Uterus (tissue), 2 donors: ENCODE data around the gene ACSS2.

ENCODE experiments used
- POLR2A ChIP-seq, 2 donors: fragments of 450-650 bp; IDR thresholded peaks; one replicate each; pipeline ENCODE4 v1.6.1; 2016; ENCODE audit warnings: antibody characterized with exemption in 2 of 2, mild to moderate bottlenecking in 1 of 2, moderate library complexity in 1 of 2
- TF ChIP-seq, protein P1 (sequence below), 4 experiments: fragments of 200-600 bp in 2 of 4; fragments of 450-650 bp in 2 of 4; sonication (generic) in 2 of 4; IDR thresholded peaks; one replicate each; pipeline ENCODE4 v1.5.1; 2016 to 2019; ENCODE audit warnings: antibody characterized with exemption in 4 of 4, mild to moderate bottlenecking in 2 of 4, moderate library complexity in 1 of 4

DNA sequence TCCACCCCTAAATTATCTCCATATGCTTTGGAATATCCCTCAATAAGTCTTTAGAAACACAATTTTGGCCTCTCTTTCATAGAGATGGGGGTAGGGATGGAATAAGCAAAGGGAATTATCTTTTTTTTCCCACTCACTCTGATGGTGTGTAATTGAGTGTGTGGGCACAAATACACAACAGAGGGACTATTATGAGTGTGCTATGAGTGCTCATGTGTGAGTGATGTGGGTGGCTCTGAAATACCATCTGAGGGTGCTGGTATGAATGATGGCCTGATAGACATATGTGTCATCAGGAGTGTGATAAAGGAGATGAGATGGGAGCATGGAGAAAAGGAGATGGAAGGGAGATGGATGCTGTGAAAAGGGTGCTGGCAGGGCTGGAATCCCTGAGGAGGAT lies 43.6 kb downstream of the ACSS2 start:
- TF ChIP-seq, protein P1, sequence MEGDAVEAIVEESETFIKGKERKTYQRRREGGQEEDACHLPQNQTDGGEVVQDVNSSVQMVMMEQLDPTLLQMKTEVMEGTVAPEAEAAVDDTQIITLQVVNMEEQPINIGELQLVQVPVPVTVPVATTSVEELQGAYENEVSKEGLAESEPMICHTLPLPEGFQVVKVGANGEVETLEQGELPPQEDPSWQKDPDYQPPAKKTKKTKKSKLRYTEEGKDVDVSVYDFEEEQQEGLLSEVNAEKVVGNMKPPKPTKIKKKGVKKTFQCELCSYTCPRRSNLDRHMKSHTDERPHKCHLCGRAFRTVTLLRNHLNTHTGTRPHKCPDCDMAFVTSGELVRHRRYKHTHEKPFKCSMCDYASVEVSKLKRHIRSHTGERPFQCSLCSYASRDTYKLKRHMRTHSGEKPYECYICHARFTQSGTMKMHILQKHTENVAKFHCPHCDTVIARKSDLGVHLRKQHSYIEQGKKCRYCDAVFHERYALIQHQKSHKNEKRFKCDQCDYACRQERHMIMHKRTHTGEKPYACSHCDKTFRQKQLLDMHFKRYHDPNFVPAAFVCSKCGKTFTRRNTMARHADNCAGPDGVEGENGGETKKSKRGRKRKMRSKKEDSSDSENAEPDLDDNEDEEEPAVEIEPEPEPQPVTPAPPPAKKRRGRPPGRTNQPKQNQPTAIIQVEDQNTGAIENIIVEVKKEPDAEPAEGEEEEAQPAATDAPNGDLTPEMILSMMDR (IDR thresholded peaks at IDR 0.05): no peak
- TF ChIP-seq POLR2A (IDR thresholded peaks at IDR 0.05): no peak
